SU-DHL-6 (cell line): Measurements from ENCODE around the gene HOXB1.

Experiments used
- H2AFZ ChIP-seq: fragments of 200-600 bp; sonication (generic); 2 replicates; pipeline ENCODE4 v1.6.1; 2014; ENCODE audit warnings: low read depth, mild to moderate bottlenecking, moderate library complexity, mixed read lengths, antibody characterized with exemption, low read length; ENCODE audit not compliant: severe bottlenecking
- H3F3A ChIP-seq: fragments of 200-600 bp; shearing (Covaris generic); 2 replicates; pipeline ENCODE4 v1.6.0; 2016; ENCODE audit warnings: antibody characterized with exemption, mild to moderate bottlenecking; ENCODE audit not compliant: insufficient read depth
- H3K27ac ChIP-seq: fragments of 200-600 bp; sonication (generic); 2 replicates; pipeline ENCODE4 v1.5.1; 2016; ENCODE audit warnings: low read depth, mild to moderate bottlenecking, low read length, moderate library complexity, mixed read lengths
- H3K27me3 ChIP-seq: fragments of 200-600 bp; sonication (generic), shearing (Covaris generic); 2 replicates; pipeline ENCODE4 v1.6.0; 2014; ENCODE audit warnings: mild to moderate bottlenecking, low read length
- H3K36me3 ChIP-seq: fragments of 200-600 bp; sonication (generic); 2 replicates; pipeline ENCODE4 v1.6.1; 2014; ENCODE audit warnings: mild to moderate bottlenecking, low read length, mixed read lengths
- H3K4me2 ChIP-seq: fragments of 300-600, 200-600 bp; shearing (Covaris generic), sonication (generic); 2 replicates; pipeline ENCODE4 v1.6.0; 2014; ENCODE audit warnings: low read length, low read depth, mild to moderate bottlenecking; ENCODE audit not compliant: poor library complexity, severe bottlenecking
- H3K4me3 ChIP-seq: fragments of 200-600 bp; sonication (generic); 2 replicates; pipeline ENCODE4 v1.5.1; 2014; ENCODE audit warnings: antibody characterized with exemption, low read length, mild to moderate bottlenecking, mixed read lengths; ENCODE audit not compliant: insufficient read depth, poor library complexity, severe bottlenecking
- H3K79me2 ChIP-seq: fragments of 200-600 bp; sonication (generic); 2 replicates; pipeline ENCODE4 v1.6.1; 2014; ENCODE audit warnings: mild to moderate bottlenecking, low read length, moderate library complexity; ENCODE audit not compliant: insufficient read depth
- H3K9ac ChIP-seq: fragments of 200-600 bp; sonication (generic); 2 replicates; pipeline ENCODE4 v1.7.0; 2014; ENCODE audit warnings: mild to moderate bottlenecking, low read length
- H3K9me2 ChIP-seq: fragments of 200-600 bp; sonication (generic); replicated peaks from 2 replicates; pipeline ENCODE4 v1.6.1; 2014; ENCODE audit warnings: low read length; ENCODE audit not compliant: insufficient read depth
- H3K9me3 ChIP-seq: fragments of 200-600 bp; sonication (generic); 2 replicates; pipeline ENCODE4 v1.6.1; 2014; ENCODE audit warnings: low read length, mixed read lengths; ENCODE audit not compliant: insufficient read depth
- H4K20me1 ChIP-seq: fragments of 200-600 bp; sonication (generic); 2 replicates; pipeline ENCODE4 v1.6.1; 2014; ENCODE audit warnings: low read depth, mild to moderate bottlenecking, antibody characterized with exemption, low read length, moderate library complexity, mixed read lengths
- EZH2phosphoT487 ChIP-seq: fragments of 200-600 bp; sonication (generic), shearing (Covaris generic); conservative IDR thresholded peaks from 2 replicates; pipeline ENCODE4 v1.6.1; 2018; ENCODE audit warnings: mild to moderate bottlenecking, antibody characterized with exemption, low read length, moderate library complexity, mixed read lengths
- TF ChIP-seq, protein P1 (sequence below): fragments of 200-600 bp; sonication (generic); IDR thresholded peaks from one replicate; pipeline ENCODE4 v1.5.1; 2017; ENCODE audit warnings: antibody characterized with exemption, mild to moderate bottlenecking, low read length, moderate library complexity; ENCODE audit not compliant: insufficient read depth, poor library complexity, severe bottlenecking

HOXB1 gene

DNA sequence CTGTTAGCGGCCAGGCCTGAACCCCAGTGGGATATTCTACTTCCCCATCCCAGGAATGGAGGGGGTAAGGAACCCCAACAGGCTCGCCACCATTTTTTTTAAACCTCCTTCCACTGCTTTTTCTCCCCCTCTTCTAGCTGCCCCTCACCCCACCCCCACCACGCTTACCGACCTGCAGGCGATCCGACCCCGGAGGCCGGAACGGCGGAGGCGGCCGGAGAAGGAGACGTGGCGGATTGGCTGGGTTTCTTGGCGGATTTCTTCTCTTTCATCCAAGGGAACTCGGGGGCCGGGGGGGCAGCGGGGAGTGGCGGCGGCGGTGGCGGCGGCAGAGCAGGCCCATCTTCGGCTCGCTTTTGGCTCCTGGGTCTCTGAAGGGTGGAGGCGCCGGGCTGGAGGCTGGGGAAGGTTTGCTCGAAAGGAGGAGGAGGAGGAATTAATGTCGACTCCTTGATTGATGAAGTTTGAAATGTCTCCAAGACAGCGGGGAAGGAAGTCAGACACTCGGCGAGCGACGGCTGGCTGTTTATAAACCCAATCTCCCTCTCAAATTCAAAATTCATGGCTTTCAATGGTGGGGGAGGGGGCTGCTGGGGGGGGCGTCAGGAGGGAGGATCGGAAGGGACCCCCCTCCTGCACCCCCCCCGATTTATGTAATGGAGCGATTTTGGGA is 13.7 kb upstream of the HOXB1 start:
- Histone ChIP-seq H3K9me3 (no peaks in the 10 kb centered on the region), H3K4me2 (no peak overlapping the region), H3K36me3 (no peaks in the 10 kb centered on the region), H3K4me3 (no peak overlapping the region), H3K27ac (no peak overlapping the region), H3F3A (no peaks in the 10 kb centered on the region), H3K9ac (no peak overlapping the region), H4K20me1 (no peaks in the 10 kb centered on the region), H3K79me2 (no peaks in the 10 kb centered on the region), H3K9me2 (no peaks in the 10 kb centered on the region), H2AFZ (no peak overlapping the region), H3K27me3 (no peaks in the 10 kb centered on the region)
- TF ChIP-seq, protein P1, sequence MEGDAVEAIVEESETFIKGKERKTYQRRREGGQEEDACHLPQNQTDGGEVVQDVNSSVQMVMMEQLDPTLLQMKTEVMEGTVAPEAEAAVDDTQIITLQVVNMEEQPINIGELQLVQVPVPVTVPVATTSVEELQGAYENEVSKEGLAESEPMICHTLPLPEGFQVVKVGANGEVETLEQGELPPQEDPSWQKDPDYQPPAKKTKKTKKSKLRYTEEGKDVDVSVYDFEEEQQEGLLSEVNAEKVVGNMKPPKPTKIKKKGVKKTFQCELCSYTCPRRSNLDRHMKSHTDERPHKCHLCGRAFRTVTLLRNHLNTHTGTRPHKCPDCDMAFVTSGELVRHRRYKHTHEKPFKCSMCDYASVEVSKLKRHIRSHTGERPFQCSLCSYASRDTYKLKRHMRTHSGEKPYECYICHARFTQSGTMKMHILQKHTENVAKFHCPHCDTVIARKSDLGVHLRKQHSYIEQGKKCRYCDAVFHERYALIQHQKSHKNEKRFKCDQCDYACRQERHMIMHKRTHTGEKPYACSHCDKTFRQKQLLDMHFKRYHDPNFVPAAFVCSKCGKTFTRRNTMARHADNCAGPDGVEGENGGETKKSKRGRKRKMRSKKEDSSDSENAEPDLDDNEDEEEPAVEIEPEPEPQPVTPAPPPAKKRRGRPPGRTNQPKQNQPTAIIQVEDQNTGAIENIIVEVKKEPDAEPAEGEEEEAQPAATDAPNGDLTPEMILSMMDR = no peak
- TF ChIP-seq EZH2phosphoT487 = no peak

DNA sequence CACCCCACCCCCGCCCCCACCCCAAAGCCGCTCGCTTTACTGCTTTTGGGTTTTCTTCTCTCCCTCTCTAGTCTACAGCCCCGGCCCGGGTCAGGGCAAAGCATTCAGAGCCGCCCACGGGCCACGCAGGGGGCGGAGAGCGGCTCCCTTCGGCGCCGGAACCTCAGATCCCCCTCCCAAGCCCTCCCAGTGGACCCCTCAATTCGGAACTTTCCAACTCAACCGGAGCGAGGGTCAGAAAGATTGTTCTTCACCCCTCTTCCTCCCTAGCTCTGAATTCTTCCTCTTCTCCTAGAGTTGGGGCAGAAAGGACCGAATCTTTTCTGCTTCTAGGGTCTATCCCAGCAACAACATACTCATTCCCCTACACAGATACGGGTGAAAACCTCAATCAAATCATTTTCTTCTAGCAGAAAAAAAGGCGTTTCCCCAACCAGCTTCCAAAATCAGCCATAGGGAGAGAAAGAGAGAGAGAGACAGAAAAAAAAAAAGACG is 13.1 kb upstream of the HOXB1 start:
- Histone ChIP-seq H3K79me2 (no peaks in the 10 kb centered on the region), H3K27me3 (no peaks in the 10 kb centered on the region), H3K9me2 (no peaks in the 10 kb centered on the region), H3K27ac (no peak overlapping the region), H2AFZ (no peak overlapping the region), H4K20me1 (no peaks in the 10 kb centered on the region), H3F3A (no peaks in the 10 kb centered on the region), H3K36me3 (no peaks in the 10 kb centered on the region), H3K9ac (no peak overlapping the region), H3K9me3 (no peaks in the 10 kb centered on the region), H3K4me2 (no peak overlapping the region), H3K4me3 (no peak overlapping the region)
- TF ChIP-seq, protein P1 = no peak
- TF ChIP-seq EZH2phosphoT487 = no peak

DNA sequence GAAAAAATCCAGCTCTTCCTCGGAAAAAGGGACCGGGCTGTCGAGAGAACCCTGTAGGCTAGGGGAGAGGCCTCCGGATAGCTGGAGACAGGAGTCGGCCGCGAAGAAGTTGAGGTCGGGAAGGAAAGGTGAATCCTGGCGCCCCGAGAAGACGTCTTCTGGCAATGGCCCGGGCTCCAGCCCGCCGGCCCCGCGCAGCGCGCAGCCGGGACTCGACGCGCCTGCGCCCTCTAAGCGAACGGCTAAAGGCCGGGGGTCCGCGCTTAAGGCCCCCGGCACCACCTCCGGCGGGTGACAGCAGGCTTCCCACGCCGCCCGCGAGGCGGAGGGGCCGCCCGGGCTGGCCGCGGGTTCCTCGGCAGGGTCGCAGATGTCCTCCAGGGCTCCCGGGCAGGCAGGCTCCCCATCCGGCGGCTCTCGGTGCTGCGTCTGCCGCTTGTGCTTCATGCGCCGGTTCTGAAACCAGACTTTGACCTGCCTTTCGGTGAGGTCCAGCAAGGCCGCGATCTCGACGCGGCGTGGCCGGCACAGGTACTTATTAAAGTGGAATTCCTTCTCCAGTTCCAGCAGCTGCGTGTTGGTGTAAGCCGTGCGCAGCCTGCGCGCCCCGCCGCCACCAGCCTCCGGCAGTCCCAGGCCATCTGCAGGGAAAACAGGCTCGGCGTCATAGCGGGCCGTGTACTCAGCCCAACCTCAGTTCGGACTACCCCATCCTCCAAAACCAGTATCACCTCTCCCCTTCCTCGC is 12.5 kb upstream of the HOXB1 start:
- no peak overlapping the region for H3K9ac ChIP-seq
- no peaks in the 10 kb centered on the region for H3F3A ChIP-seq
- no peaks in the 10 kb centered on the region for H3K27me3 ChIP-seq
- no peaks in the 10 kb centered on the region for H3K9me3 ChIP-seq
- H3K36me3 ChIP-seq = no peaks in the 10 kb centered on the region
- H3K9me2 ChIP-seq = no peaks in the 10 kb centered on the region
- no peak overlapping the region for H3K27ac ChIP-seq
- H3K79me2 ChIP-seq = no peaks in the 10 kb centered on the region
- H3K4me3 ChIP-seq = no peak overlapping the region
- H2AFZ ChIP-seq = no peak overlapping the region
- H3K4me2 ChIP-seq = no peak overlapping the region
- TF ChIP-seq, protein P1 = no peak
- no peak for TF ChIP-seq EZH2phosphoT487
- no peaks in the 10 kb centered on the region for H4K20me1 ChIP-seq
